ENCODE results near the gene PDZD4.

DNA sequence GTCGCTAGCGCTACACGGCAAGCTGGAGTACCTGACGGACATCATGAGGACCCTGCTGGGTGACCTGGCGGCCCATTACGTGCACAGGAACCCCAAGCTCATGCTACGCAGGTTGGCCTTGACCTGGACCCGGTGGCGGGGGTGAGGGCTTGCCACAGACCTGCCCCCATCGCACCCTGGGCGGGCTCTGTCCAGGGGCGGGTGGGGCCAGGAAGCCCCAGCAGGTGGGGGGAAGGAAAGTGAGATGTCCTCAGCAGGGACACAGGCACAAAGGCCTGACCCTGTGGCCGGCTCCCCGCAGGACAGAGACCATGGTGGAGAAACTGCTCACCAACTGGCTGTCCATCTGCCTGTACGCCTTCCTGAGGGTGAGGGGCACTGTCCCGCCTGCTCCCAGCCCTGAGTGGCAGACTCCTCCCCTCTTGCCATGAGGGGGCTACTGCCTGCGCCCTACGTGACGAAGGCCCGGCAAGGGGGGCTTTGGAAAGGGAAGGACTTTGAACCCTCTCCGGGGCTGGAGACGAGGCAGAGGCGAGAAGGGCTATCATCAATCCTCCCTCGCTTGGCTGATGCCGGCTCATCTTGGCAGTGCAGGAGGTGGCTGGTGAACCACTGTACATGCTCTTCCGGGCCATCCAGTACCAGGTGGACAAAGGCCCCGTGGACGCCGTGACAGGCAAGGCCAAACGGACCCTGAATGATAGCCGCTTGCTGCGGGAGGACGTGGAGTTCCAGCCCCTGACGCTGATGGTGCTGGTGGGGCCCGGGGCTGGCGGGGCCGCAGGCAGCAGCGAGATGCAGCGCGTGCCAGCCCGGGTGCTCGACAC is 54.8 kb downstream of the PDZD4 start:
- TF ChIP-seq, protein P1, sequence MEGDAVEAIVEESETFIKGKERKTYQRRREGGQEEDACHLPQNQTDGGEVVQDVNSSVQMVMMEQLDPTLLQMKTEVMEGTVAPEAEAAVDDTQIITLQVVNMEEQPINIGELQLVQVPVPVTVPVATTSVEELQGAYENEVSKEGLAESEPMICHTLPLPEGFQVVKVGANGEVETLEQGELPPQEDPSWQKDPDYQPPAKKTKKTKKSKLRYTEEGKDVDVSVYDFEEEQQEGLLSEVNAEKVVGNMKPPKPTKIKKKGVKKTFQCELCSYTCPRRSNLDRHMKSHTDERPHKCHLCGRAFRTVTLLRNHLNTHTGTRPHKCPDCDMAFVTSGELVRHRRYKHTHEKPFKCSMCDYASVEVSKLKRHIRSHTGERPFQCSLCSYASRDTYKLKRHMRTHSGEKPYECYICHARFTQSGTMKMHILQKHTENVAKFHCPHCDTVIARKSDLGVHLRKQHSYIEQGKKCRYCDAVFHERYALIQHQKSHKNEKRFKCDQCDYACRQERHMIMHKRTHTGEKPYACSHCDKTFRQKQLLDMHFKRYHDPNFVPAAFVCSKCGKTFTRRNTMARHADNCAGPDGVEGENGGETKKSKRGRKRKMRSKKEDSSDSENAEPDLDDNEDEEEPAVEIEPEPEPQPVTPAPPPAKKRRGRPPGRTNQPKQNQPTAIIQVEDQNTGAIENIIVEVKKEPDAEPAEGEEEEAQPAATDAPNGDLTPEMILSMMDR (conservative IDR thresholded peaks at IDR 0.05; ENCODE audit: low read length), result no peak
- no peak for TF ChIP-seq EZH2phosphoT487 (IDR thresholded peaks at IDR 0.05; ENCODE audit: borderline replicate concordance, low read depth, low read length)

All from OCI-LY7 (cell line).